NCI-H1105 (cell line): ENCODE data around the gene RC3H2.

Experiments used
- DNase-seq: peaks from one replicate; lab custom pipeline; 2025; lab: John Stamatoyannopoulos, UW

The RC3H2 gene

DNA sequence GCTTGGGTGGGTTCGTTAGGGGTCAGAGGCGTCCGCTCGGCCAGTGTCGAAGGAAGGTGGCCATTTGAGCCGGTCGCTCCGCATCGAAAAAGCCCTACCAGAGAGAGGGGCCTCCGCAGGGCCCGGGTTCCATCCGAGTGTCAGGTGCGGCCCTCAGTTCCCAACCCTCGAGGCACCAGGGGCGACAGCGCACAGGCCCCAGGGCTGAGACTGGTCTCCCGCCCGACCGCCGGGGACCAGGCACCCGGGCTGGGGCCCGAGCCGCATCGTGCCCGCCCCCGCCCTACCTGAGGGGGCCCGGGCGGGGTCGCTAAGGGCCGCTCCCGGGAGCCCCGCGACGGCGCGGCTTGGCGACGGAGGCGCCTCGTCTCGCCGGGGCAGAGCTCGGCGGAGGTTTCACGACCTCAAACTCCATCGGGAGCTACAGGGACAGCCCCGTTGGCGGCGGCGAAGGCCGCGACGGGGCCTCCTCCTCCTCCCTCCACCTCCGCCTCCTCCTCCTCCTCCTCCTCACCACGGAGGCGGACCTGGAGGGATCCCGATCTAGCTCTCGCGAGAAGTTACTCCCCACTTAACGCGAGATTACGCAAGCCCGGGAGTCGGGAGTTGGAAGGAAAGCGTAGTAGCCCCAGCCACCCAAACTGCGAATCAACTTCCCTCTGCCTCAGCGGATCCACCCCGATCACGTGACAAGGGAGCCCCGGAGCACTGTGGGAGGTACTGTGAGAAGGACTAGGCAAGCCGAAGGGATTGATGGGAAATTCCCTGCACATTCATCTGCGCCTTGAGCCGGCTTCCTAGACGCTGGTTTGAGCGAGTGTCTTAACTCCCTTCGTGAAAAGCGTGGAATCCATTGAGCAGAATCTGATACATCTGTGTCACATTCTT is at the start of gene RC3H2:
Gene RC3H2, minus strand, starts transcription at position 537 of the 888 bp plus-strand sequence. CDS start 7,850 bp downstream, outside the sequence.
- DNase-seq, result peak; percentile 98

- no peak for DNase-seq
Observed at GRCh38 chr9:122954253-122954691, 49.1 kb upstream of the RC3H2 start.

- DNase-seq, result no peak
Observed at GRCh38 chr9:122951056-122951455, 45.9 kb upstream of the RC3H2 start.

DNA sequence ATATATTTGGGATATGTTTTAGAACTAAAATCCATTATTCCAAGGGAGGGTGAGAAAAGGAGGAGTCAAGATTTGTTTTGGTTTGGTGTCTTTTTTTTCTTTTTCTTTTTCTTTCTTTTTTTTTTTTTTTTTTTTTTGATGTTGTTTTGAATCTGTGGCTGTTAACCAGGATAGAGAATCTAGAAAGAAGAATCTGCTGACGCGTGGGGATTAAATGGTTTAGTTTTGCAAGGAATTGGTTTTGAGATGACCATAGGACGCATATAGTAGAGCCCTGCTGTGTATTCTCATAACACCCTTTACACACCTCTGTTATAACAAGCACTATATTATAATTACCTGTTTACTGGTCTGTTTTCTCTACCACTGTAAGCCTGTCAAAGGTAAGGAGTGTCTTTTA is 45.1 kb upstream of the RC3H2 start:
- no peak for DNase-seq

DNA sequence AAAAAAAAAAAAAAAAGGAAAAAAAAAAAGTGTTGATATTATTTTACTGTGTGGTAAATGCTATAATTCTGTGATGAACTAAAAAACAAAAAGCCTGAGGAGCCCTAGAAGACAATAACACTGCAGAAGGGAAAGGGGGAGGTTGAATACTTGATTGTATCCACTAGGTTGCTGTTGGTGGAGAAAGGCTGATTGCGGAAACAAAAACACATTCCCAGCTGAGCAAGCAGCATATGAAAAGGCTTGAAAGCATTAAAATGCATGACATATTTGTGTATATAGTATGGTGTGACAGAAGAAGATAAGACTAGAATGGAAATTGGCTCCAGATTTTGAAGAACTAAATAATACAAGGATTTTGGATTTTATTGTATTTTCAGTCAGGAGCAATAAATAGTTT is 44.5 kb upstream of the RC3H2 start:
- no peak for DNase-seq

GRCh38 chr9:122948313-122948712 is 43.2 kb upstream of the RC3H2 start:
- DNase-seq, result no peak

GRCh38 chr9:122946461-122947005 is 41.4 kb upstream of the RC3H2 start:
- DNase-seq, result no peak

- DNase-seq, result no peak
Observed at GRCh38 chr9:122944960-122945888, 40.1 kb upstream of the RC3H2 start.

- DNase-seq, result no peak
Observed at GRCh38 chr9:122941582-122942234, 36.5 kb upstream of the RC3H2 start.

- peak; percentile 98 for DNase-seq
Observed at GRCh38 chr9:122940749-122941581, 35.8 kb upstream of the RC3H2 start, which contains the start of gene RABGAP1. Gene RABGAP1, plus strand, starts transcription at chr9:122941020. Its CDS starts 16,040 bp downstream, at chr9:122957060.

GRCh38 chr9:122940454-122940748 is 35.2 kb upstream of the RC3H2 start:
- DNase-seq, result no peak

DNA sequence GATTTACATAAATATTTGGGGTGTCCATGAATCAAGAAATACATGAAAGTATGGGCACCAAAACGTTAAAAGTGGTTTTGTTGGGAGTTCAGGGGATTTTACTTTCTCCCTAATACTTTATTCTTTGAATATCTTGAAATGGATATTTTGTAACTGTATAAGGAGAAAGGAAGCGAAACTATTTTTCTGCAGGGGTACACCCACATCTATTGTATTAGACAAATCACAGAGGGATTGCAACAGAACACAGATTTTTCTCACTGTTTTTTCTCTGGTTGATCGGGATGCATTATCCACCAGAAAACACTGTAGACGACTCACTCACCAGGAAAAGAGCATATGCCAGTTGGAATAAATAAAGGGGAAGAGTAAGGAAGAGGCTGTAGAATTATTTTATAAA is 34.4 kb upstream of the RC3H2 start:
- DNase-seq, result no peak

GRCh38 chr9:122936883-122937282 is 31.7 kb upstream of the RC3H2 start:
- DNase-seq, result no peak

DNA sequence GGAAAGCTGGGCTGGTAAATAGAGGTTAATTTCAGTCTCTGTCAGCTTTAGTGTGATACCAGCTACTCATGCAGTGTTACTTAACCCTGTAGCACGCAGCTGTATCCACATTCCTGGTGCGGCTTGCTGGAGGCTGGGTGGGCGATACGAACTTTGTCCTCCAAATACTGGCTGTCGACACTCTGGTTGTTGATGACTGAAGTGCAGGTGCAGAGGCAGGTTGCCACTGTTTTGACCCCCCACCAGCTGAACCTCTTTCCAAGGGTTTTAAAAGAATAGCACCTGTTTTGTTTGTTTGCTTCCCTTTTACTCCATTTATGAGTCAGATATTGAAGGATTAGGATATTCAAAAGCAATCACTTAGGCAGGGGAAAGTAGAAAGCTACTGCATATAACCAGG is 31.3 kb upstream of the RC3H2 start:
- DNase-seq, result no peak

DNA sequence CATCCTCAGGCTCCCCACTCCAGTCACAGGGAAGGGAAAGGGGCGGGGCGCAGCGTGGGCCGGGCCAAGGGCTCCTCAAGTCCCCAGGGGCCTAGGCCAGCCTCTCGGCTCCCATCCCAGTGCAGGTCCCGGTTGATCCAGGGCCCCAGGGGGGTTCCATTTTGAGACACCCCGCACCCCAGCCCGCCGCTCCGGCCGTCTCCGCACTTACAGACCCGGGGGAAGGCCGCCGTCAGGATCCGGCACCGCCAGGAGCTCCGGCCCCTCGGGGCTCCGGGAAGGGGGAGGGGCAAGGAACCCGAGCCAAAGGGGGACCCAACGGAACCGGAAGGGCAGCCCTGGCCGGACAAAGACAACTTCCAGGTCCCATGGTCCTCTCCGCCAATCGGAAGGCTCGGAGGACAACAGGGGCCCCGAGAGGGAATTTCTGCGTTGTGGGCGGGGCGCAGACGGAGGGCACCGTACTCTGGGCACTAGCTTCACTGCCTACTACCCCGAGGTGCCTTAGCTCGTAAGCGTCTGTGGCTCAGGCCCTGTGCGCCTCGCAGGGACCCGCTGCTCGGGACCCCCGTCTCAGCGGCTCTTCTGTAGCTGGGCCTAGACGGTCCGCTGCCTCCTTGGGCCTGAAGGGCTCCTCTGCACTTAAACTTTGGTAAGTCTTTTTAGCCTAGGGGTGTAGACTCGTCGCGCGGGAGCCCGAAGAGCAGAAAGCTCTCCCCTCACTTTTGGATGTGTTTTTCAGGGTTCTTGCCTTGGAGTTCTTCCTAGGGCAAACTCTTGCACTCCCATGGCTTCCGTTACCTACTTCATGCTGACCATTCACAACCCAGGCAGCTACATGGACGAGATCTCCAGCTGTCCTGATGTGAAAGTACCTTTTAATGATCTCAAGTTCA is 26.3 kb upstream of the RC3H2 start, which contains the start of gene ZBTB26:
Gene ZBTB26, minus strand, starts transcription at position 287 of the 896 bp plus-strand sequence. CDS start 11,578 bp downstream, outside the sequence.
- DNase-seq, result peak; percentile 93

GRCh38 chr9:122930541-122931225 is 25.5 kb upstream of the RC3H2 start:
- no peak for DNase-seq

- DNase-seq, result no peak
Observed at GRCh38 chr9:122929796-122930354, 24.7 kb upstream of the RC3H2 start.

GRCh38 chr9:122923947-122924346 is 18.8 kb upstream of the RC3H2 start:
- DNase-seq, result no peak

- DNase-seq, result no peak
Observed at GRCh38 chr9:122922713-122923112, 17.6 kb upstream of the RC3H2 start.
